Mucosa of stomach (tissue), 1 donor: ENCODE measurements around the gene CELSR1.

ENCODE experiments used
- H3K27me3 ChIP-seq: one replicate; pipeline ENCODE4 v1.7.0; 2013; ENCODE audit warnings: mild to moderate bottlenecking, low read length; ENCODE audit not compliant: control insufficient read depth, insufficient read depth
- H3K36me3 ChIP-seq: one replicate; pipeline ENCODE4 v1.7.0; 2013; ENCODE audit warnings: low read length; ENCODE audit not compliant: control insufficient read depth, insufficient read depth
- H3K4me1 ChIP-seq: one replicate; pipeline ENCODE4 v1.7.0; 2013; ENCODE audit warnings: mild to moderate bottlenecking, low read length; ENCODE audit not compliant: control insufficient read depth, insufficient read depth
- H3K4me3 ChIP-seq: one replicate; pipeline ENCODE4 v1.7.0; 2013; ENCODE audit warnings: low read length
- H3K9ac ChIP-seq: one replicate; pipeline ENCODE4 v1.7.0; 2013; ENCODE audit warnings: mild to moderate bottlenecking, low read length, moderate library complexity
- H3K9me3 ChIP-seq: one replicate; pipeline ENCODE4 v1.7.0; 2013; ENCODE audit warnings: mild to moderate bottlenecking, low read length, moderate library complexity; ENCODE audit not compliant: control insufficient read depth
- donor health status: Pancreatic carcinoma.

Gene CELSR1

DNA sequence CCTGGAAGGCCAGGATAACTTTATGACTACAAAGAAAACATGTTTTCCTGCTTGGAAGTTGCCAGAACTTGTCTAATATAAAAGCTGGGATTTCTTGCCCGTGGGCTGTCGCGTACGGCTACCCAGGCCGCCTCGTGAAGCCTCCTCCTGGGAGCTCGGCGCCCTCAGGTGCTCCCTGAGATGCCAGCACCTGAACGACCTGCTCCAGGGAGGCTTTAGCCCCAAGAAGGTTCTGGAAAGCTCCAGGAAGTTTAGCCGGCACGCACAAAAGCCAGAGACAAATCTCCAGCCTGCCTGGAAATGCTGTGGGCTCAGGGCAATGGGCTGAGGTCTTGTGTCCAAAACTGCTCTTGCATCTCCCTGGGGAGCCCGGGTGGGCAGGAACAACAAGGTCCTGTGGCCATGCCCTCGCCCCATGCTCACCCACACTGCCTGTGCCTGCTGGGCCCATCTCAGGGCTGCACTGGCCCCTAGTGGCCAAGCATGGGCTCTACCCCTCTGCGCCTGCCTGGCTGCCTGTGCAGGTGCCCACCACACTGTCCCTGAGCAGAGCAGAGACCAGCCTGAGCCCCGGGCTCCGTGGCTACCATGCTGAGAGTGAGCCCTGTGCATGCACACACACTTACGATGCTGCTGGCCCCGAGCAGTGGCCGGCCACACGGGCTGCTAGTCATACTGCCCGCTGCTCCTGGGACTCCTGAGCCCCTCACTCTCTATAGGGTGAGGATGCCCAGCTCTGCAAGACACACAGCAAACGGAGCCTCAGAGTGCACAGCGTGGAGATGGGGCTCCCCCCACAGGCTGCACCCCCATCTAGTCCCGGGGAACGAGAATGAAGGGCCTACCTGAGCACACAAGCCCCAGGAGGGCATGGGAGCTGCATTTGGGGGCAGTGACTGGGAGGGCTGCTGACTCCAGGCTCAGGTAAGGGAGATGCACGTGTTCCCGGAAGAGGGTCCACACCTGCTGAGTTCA lies 4.9 kb upstream of the CELSR1 start:
- H3K4me3 ChIP-seq, result no peak overlapping the region
- no peaks in the 10 kb centered on the region for H3K9me3 ChIP-seq
- H3K36me3 ChIP-seq, result no peaks in the 10 kb centered on the region
- no peak overlapping the region for H3K9ac ChIP-seq
- H3K4me1 ChIP-seq, result peaks cover 24% of the 10 kb centered on the region
- peaks cover 16% of the 10 kb centered on the region for H3K27me3 ChIP-seq

DNA sequence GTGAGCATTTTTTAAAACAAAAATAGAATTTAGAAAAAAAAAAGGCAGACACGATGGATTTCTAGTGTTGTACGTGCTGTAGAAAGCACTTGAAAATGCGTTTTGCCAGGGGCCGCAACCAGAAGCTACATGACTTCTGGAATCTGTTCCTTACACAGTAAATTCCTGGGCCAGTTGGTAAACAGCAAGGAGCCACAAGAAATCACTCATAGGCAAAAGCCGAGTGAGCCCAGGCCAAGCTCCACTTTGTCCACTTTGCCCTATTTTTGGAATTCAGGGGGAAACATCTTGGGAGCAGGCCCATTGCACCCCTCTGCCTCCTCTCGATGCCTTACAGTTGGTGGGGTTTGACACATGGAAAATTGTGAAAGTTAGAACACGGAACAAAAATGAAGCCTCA lies 4.1 kb upstream of the CELSR1 start:
- Histone ChIP-seq H3K9me3 (no peaks in the 10 kb centered on the region), H3K4me3 (no peak overlapping the region), H3K36me3 (no peaks in the 10 kb centered on the region), H3K4me1 (peaks cover 18% of the 10 kb centered on the region), H3K27me3 (peaks cover 16% of the 10 kb centered on the region), H3K9ac (no peak overlapping the region)

DNA sequence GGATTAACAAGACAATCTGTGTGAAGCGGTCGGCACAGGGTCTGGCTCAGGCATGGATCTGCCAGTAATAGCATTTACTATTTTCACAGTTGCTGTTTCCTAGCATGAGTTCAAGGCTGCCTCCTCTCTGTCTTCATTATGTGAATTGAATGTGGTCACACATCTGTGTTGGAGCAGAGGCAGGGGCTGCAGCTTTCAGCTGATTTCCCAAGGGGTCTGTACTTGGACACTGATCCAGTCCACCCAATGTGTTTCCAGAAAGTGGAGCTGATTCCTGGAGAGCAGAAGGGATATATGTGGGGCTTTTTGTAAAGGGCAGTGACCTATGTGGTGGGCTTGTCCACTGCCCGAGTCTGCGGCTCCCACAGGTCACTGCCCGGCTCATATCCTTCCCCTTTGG lies 3.5 kb upstream of the CELSR1 start:
- no peaks in the 10 kb centered on the region for H3K36me3 ChIP-seq

DNA sequence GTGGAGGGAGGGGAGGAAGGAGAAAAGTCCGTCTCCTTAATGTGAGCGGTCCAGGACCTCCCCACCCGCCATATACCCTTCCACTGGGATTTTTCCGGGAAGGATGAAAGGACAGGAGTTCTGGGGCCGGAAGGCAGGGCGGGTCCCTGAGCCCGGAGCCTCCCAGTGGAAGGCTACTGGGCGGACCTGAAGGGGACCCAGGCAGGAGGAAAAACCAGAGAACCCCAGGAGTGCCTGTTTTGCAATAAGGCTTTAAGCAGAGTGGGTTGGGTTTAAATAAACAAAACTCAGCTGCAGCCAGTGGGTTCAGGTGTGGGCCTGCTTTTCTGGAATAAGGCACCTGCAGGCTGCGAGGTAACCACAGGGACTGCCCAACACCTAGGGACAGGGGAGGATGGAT lies 1.7 kb upstream of the CELSR1 start:
- Histone ChIP-seq H3K36me3 (no peaks in the 10 kb centered on the region), H3K4me1 (peaks cover 18% of the 10 kb centered on the region), H3K9ac (peak overlapping the region; percentile 39), H3K4me3 (peak overlapping the region; percentile 8), H3K9me3 (no peaks in the 10 kb centered on the region), H3K27me3 (peaks cover 23% of the 10 kb centered on the region)

More for the DNA sequence above, 3.5 kb upstream of the CELSR1 start:
- H3K27me3 ChIP-seq, result peaks cover 22% of the 10 kb centered on the region
- H3K4me3 ChIP-seq, result no peak overlapping the region
- H3K4me1 ChIP-seq, result peaks cover 18% of the 10 kb centered on the region
- no peaks in the 10 kb centered on the region for H3K9me3 ChIP-seq
- H3K9ac ChIP-seq, result no peak overlapping the region

DNA sequence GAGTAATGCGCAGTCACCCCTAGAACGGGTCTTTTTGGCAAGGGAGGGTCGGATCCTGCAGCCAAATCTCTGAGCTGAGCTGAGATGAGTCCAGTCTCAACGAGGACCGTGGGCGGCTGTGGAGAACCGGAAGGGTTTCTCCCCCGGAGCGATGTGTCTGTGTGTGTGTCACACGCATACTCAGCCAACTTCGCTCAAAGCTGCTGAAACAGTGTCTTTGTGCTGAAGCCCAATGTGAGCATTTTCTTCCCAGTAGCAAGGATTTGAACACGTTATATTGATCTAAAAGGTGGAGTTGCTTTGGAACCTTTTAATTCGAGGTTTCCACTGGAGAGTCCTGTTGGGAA lies 1.4 kb upstream of the CELSR1 start:
- peaks cover 23% of the 10 kb centered on the region for H3K27me3 ChIP-seq
- H3K4me3 ChIP-seq, result peak overlapping the region; percentile 8

DNA sequence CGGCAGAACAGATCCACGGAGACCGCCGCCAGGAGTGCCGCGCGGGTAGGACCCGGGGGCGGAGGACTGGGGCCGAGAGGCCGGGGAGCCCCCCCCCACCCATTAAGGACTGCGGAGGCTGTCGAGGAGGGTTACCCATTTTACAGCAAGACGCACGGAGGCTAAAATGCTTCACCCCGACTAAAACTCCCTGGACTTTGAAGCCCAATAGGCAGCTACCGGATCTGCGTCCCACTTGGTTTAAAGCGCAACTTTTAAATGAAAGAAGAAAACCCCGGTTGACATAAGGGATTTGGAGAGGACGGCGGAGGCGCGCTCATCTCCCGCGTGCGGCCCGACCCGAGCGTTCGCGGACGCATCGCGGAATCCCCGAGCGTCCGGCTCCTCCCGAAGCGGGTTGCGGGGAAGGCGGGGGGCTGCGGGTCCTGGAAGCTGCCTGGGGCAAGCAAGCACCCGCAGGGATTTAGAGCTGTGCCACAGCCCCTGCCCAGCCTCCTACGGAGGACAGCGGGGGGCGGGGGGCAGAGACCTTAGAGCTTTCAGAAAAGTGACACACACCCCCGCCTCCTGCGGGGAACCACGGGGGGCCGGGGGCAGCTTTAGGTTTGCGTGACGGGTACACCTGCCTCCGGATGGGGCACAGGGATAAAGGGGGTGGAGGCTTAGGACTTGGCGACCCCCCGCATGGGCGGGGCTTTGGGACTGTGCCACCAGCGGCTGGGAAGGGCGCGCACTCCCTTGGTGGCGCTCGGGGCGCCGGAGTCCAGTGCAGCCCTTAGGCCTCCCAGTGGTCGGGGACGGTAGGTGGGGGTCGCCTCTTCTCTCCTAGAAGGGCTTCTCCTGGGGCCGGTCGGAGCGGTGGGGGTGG lies 760 bp upstream of the CELSR1 start:
- Histone ChIP-seq H3K9ac (peak overlapping the region; percentile 39), H3K4me1 (peaks cover 18% of the 10 kb centered on the region), H3K36me3 (no peaks in the 10 kb centered on the region)

More for the DNA sequence above, 1.4 kb upstream of the CELSR1 start:
- no peaks in the 10 kb centered on the region for H3K9me3 ChIP-seq
- H3K4me1 ChIP-seq, result peaks cover 18% of the 10 kb centered on the region
- no peaks in the 10 kb centered on the region for H3K36me3 ChIP-seq
- peak overlapping the region; percentile 39 for H3K9ac ChIP-seq

DNA sequence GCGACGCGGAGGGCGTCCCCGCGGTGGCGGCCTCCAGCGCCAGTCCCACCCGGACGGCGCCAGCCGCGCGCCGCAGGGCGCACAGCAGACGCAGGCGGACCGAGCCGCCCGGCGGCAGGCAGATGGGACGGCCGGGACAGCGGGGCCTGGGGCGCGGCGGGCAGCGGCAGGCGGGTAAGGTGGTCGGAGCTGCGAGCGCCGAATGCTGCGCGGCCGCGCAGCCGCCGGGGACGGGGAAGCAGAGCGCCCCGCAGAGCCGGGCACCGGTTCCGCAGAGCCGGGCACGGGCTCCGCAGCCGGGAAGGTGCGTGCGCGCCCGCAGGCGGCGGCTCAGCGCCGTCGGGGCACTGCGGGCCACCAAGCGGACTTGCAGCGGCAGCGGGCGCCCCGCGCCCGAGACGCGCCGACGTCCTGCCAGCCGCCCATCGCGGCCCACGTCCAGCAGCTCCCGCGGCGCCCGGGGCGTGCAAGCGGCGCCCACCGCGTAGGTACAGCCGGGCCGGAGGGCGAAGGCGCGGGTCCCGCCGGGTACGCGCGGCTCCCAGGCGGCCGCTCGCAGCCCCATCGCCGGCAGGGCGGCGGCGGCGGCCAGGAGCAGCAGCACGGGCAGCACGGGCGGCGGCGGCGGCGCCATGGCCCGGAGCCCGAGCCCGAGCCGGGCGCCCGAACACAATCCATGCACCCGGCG lies 739 bp downstream of the CELSR1 start:
- Histone ChIP-seq H3K9me3 (no peaks in the 10 kb centered on the region), H3K9ac (no peak overlapping the region), H3K36me3 (no peaks in the 10 kb centered on the region), H3K27me3 (peaks cover 23% of the 10 kb centered on the region), H3K4me1 (peaks cover 18% of the 10 kb centered on the region), H3K4me3 (no peak overlapping the region)

More for the DNA sequence above, 760 bp upstream of the CELSR1 start:
- H3K4me3 ChIP-seq, result no peak overlapping the region
- peaks cover 23% of the 10 kb centered on the region for H3K27me3 ChIP-seq
- H3K9me3 ChIP-seq, result no peaks in the 10 kb centered on the region

DNA sequence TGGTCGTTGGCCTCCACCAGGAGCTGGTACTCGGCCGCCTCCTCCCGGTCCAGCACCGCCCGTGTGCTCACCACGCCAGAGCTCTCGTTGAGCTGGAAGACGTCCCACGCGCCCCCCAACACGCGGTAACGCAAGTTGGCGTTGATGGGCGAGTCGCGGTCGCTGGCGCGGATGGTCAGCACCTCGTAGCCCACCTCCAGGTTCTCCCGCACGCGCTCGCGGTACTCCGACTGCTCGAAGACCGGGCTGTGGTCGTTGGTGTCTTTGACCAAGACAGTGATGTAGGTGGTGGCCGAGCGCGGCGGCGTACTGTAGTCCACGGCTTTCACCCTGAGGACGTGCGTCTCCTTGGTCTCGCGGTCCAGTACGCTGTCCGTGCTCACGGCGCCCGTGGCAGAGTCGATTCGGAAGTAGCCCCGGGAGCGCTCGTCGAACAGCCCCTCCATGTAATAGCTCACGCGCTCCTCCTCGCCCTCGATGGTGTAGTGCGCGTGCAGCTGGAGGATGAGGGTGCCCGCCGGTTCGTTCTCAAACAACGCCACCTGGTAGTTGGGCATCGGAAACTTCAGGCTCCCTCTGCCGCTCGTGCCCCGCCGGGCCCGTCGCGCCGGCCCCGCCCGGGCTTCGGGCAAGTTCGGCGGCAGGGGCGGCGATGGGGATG lies 1.4 kb downstream of the CELSR1 start:
- peaks cover 18% of the 10 kb centered on the region for H3K4me1 ChIP-seq
- no peak overlapping the region for H3K4me3 ChIP-seq
- peaks cover 23% of the 10 kb centered on the region for H3K27me3 ChIP-seq
- H3K9me3 ChIP-seq, result no peaks in the 10 kb centered on the region
- no peak overlapping the region for H3K9ac ChIP-seq
- no peaks in the 10 kb centered on the region for H3K36me3 ChIP-seq

DNA sequence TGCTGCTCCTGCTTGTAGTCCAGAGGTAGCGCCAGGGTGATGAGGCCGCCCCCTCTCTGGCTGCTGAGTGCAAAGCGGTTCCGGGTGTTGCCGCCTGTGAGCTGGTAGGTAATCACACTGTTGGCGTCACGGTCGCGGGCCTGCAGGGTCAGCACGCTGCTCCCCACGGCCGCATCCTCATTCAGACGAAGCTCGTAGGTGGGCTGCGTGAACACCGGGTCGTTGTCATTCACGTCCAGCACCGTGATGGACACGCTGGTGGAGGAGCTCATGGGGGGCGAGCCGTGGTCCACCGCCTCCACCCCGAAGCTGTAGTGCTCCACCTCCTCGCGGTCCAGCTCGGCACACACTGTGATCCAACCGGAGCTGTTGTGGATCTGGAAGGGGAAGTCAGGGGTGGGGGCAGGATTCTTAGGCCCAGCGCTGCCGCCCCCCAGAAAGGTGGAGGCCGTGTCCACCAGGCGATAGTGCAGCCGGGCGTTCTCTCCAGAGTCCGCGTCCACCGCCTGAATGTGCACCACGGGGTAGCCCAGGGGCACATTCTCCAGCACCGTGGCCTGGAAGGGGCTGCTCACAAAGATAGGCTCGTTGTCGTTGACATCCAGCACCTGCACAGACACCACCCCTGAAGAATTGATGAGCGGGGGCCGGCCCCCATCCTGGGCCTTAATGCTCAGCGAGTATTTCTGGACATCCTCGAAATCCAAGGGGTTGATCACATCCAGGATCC lies 2.4 kb downstream of the CELSR1 start:
- no peak overlapping the region for H3K4me3 ChIP-seq
- H3K36me3 ChIP-seq, result no peaks in the 10 kb centered on the region
- peaks cover 23% of the 10 kb centered on the region for H3K27me3 ChIP-seq
- no peaks in the 10 kb centered on the region for H3K9me3 ChIP-seq
- H3K4me1 ChIP-seq, result peaks cover 18% of the 10 kb centered on the region
- no peak overlapping the region for H3K9ac ChIP-seq

DNA sequence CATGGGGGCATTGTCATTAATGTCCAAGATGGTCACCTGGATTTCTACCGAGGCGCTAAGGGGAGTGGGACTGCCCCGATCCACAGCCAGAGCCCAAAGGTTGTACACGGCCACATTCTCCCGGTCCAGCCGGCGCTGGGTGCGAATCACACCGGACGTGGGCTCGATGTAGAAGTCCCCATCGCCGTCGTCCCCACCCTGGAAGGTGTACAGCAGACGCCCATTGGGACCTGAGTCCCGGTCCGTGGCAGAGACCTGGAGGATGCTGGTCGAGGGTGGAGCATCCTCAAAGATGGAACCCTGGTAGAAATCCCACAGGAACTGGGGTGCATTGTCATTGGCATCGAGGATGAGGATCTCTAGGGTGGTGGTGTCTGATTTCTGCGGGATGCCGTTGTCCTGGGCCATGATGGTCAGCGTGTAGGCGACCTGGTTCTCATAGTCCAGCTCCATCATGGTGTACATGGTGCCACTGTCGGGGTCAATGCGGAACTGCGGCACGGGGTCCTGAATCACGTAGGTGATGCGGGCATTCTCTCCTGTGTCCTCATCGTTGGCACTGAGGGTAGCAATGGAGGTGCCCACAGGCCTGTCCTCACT lies 3.1 kb downstream of the CELSR1 start:
- Histone ChIP-seq H3K4me3 (no peak overlapping the region), H3K9ac (no peak overlapping the region), H3K4me1 (peaks cover 16% of the 10 kb centered on the region), H3K27me3 (peaks cover 23% of the 10 kb centered on the region), H3K9me3 (no peaks in the 10 kb centered on the region), H3K36me3 (no peaks in the 10 kb centered on the region)
